Caco-2 (cell line): ENCODE data around the gene USH2A. TPM values are rescaled to one million over a fixed set of nuclear protein-coding genes. Genes with fewer than 3 reads are reported as not detected.

ENCODE experiments used
- BruUV-seq: library from RNA; stranded (reverse); fragments of 400-500 nt; replicated peaks from 2 replicates; lab custom pipeline; 2021; lab: Mats Ljungman, UMichigan
- CTCF ChIA-PET: fragments of 300-600 bp; sonication (Branson Sonifier 250); formaldehyde crosslinking; loops from one replicate; lab custom pipeline; 2022; ENCODE audit warnings: antibody characterized with exemption; lab: Charles Lee
- POLR2A ChIA-PET: fragments of 300-600 bp; sonication (Branson Sonifier 250); formaldehyde crosslinking; loops from one replicate; lab custom pipeline; 2022; ENCODE audit warnings: antibody characterized with exemption; lab: Charles Lee
- DNase-seq, 2 experiments: peaks; one replicate each; pipeline versions ENCODE4 v3.0.0 to v3.0.0-alpha.2; 2020 to 2022
- H3K27me3 ChIP-seq: replicated peaks from 2 replicates; pipeline ENCODE4 v1.6.0; 2011; ENCODE audit warnings: low read length; ENCODE audit not compliant: control insufficient read depth, insufficient read depth
- H3K36me3 ChIP-seq: 2 replicates; pipeline ENCODE4 v1.5.1; 2011; ENCODE audit warnings: low read length; ENCODE audit not compliant: control insufficient read depth, insufficient read depth
- H3K4me1 ChIP-seq: fragments of 250-450 bp; sonication (Bioruptor Pico); 2 replicates; pipeline ENCODE4 v1.5.1; 2020; ENCODE audit warnings: mild to moderate bottlenecking
- H3K4me3 ChIP-seq: 2 replicates; pipeline ENCODE4 v1.5.1; 2011; ENCODE audit warnings: low read depth, mild to moderate bottlenecking, control low read depth, low read length
- H3K9me3 ChIP-seq: fragments of 250-450 bp; sonication (Bioruptor Pico); 2 replicates; pipeline ENCODE4 v1.5.1; 2020; ENCODE audit warnings: mild to moderate bottlenecking, moderate library complexity
- H3K27ac Mint-ChIP-seq: one replicate; pipeline ENCODE4 v1.8.0; 2022; ENCODE audit warnings: mixed read lengths; ENCODE audit not compliant: unreplicated experiment
- H3K27me3 Mint-ChIP-seq: one replicate; pipeline ENCODE4 v1.8.0; 2022; ENCODE audit warnings: mixed read lengths; ENCODE audit not compliant: insufficient read depth, unreplicated experiment
- H3K36me3 Mint-ChIP-seq: one replicate; pipeline ENCODE4 v1.8.0; 2022; ENCODE audit warnings: mild to moderate bottlenecking, mixed read lengths; ENCODE audit not compliant: insufficient read depth, unreplicated experiment
- H3K4me1 Mint-ChIP-seq: one replicate; pipeline ENCODE4 v1.8.0; 2022; ENCODE audit warnings: low read depth, mixed read lengths; ENCODE audit not compliant: unreplicated experiment
- H3K4me3 Mint-ChIP-seq: one replicate; pipeline ENCODE4 v1.8.0; 2022; ENCODE audit warnings: mild to moderate bottlenecking, moderate library complexity, mixed read lengths; ENCODE audit not compliant: unreplicated experiment
- H3K9me3 Mint-ChIP-seq: one replicate; pipeline ENCODE4 v1.8.0; 2022; ENCODE audit warnings: mixed read lengths; ENCODE audit not compliant: unreplicated experiment
- intact Hi-C: fragments of 100-400 bp; cut with micrococcal nuclease; formaldehyde crosslinking; loops from one replicate; pipeline ENCODE4 v1.10.0; 2022; ENCODE audit not compliant: unreplicated experiment
- total RNA-seq: library from RNA; stranded (reverse); gene quantifications from 2 replicates; pipeline ENCODE4 v1.2.3, GENCODE V29; 2022
- TF ChIP-seq, protein P1 (sequence below), 2 experiments: fragments of 200-600 bp in 1 of 2; IDR thresholded peaks; 1 replicate in 1 of 2; 2 replicates in 1 of 2; pipeline versions ENCODE4 v1.5.1 to v1.8.0; 2011 to 2022; ENCODE audit warnings: antibody characterized with exemption in 1 of 2, control low read depth in 1 of 2, inconsistent platforms in 1 of 2, low read depth in 1 of 2, low read length in 1 of 2, mild to moderate bottlenecking in 1 of 2, moderate library complexity in 1 of 2; ENCODE audit not compliant: insufficient read depth in 1 of 2, severe bottlenecking in 1 of 2, unreplicated experiment in 1 of 2

The USH2A gene
- total RNA-seq, 1 experiment from 2014 or later = 0.11 TPM

DNA sequence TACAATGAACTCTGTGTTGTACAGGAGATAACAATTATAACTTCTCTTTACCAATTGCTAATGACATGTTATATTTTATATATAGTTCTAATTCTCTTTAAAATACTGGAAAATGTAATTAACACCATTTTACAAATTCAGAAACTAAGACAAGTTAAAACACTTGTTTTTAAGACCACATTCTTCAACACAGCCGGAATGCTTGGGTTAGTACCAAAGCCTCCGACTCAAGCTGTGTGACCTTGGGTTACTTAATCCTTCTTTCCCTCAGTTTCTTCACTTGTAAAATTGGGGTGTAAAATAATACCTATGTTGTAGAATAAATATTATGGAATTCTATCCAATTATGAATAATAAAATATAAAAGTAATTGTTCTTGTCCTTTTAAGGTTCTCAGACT is 378.7 kb downstream of the USH2A start:
- H3K36me3 Mint-ChIP-seq = no peaks in the 10 kb centered on the region
- no peak overlapping the region for H3K27ac Mint-ChIP-seq
- TF ChIP-seq, protein P1, sequence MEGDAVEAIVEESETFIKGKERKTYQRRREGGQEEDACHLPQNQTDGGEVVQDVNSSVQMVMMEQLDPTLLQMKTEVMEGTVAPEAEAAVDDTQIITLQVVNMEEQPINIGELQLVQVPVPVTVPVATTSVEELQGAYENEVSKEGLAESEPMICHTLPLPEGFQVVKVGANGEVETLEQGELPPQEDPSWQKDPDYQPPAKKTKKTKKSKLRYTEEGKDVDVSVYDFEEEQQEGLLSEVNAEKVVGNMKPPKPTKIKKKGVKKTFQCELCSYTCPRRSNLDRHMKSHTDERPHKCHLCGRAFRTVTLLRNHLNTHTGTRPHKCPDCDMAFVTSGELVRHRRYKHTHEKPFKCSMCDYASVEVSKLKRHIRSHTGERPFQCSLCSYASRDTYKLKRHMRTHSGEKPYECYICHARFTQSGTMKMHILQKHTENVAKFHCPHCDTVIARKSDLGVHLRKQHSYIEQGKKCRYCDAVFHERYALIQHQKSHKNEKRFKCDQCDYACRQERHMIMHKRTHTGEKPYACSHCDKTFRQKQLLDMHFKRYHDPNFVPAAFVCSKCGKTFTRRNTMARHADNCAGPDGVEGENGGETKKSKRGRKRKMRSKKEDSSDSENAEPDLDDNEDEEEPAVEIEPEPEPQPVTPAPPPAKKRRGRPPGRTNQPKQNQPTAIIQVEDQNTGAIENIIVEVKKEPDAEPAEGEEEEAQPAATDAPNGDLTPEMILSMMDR (IDR thresholded peaks at IDR 0.05; ENCODE audit: insufficient read depth in 1 of 2, low read depth in 1 of 2, low read length in 1 of 2, severe bottlenecking in 1 of 2, unreplicated experiment in 1 of 2) = no peak
- no peaks in the 10 kb centered on the region for H3K36me3 ChIP-seq
- H3K9me3 ChIP-seq = no peaks in the 10 kb centered on the region
- ChIA-PET POLR2A (no interaction called here), CTCF (no interaction called here)
- no peak overlapping the region for H3K4me3 Mint-ChIP-seq
- H3K27me3 Mint-ChIP-seq = peaks cover 7% of the 10 kb centered on the region
- BruUV-seq = no TSS peak
- no peak overlapping the region for H3K4me3 ChIP-seq
- H3K27me3 ChIP-seq = no peaks in the 10 kb centered on the region
- intact Hi-C loops = no loop called here
- no peaks in the 10 kb centered on the region for H3K4me1 ChIP-seq
- DNase-seq = no peak
- no peaks in the 10 kb centered on the region for H3K9me3 Mint-ChIP-seq
- no peaks in the 10 kb centered on the region for H3K4me1 Mint-ChIP-seq

DNA sequence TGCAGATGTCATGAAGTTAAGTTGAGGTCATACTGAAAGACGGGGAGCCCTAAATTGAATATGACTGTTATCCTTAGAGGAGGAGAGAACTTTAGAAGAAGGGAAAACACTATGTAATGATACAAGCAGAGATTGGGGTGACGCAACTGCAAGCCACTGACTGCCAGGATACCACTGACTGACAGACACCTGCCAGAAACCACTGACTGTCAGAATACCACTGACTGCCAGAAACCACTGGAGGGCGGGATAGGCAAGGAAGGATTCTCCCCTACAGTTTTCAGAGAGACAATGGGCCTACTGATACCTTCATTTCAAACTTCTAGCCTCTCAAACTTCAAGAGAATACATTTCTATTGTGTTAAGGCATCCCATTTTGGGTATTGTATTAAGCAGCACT is 388.7 kb downstream of the USH2A start:
- no peaks in the 10 kb centered on the region for H3K9me3 Mint-ChIP-seq
- no peaks in the 10 kb centered on the region for H3K4me1 Mint-ChIP-seq
- H3K36me3 ChIP-seq = no peaks in the 10 kb centered on the region
- no peaks in the 10 kb centered on the region; the same call in 1 of the 2 replicates for H3K27me3 ChIP-seq
- no peaks in the 10 kb centered on the region for H3K36me3 Mint-ChIP-seq
- intact Hi-C loops = loop anchor here (1.0 to 5.0 kb wide), 7 partner anchors 85 to 528 kb away; no protein-coding TSS in a partner anchor
- TF ChIP-seq, protein P1 (IDR thresholded peaks at IDR 0.05; ENCODE audit: insufficient read depth in 1 of 2, low read depth in 1 of 2, low read length in 1 of 2, severe bottlenecking in 1 of 2, unreplicated experiment in 1 of 2) = peak; percentile 53 to 60
- no peak overlapping the region for H3K27ac Mint-ChIP-seq
- POLR2A ChIA-PET = no interaction called here
- H3K4me3 Mint-ChIP-seq = no peak overlapping the region
- DNase-seq = peak; percentile 50 to 54
- H3K27me3 Mint-ChIP-seq = no peaks in the 10 kb centered on the region
- BruUV-seq = no TSS peak
- CTCF ChIA-PET = no interaction called here
- no peak overlapping the region for H3K4me3 ChIP-seq
- H3K9me3 ChIP-seq = no peaks in the 10 kb centered on the region
- H3K4me1 ChIP-seq = no peaks in the 10 kb centered on the region

DNA sequence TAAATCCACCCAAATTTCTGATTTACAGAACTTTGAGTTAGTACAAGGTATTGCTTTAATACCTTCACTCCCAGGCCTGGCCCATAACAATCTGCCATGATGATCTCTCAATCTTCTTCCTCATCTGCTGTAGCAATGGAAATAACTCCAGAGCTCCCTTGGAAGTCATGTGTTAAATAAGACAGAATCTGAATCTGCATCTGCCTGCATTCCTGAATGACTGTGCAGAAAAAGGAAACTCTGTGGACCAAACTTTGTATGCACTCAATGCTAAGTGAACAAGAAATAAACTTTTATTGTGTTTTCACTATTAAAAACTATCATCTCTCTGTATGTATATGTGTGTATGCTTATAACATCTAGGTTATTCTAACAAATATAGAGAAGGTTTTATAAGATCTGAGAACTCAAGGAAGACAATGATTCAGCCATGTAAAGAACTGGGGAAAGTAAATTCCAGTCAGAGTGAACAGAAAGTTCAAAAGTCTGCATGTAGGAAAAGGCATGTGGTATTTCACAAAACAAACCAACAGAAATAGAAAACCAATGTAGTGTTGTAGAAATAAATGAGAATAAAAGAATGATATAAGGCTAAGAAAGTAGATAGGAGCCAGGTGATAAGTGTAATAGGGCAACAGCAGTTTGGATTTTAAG is 390.2 kb downstream of the USH2A start:
- Mint-ChIP-seq H3K4me1 (no peaks in the 10 kb centered on the region), H3K27ac (no peak overlapping the region), H3K9me3 (no peaks in the 10 kb centered on the region), H3K27me3 (no peaks in the 10 kb centered on the region), H3K36me3 (no peaks in the 10 kb centered on the region), H3K4me3 (no peak overlapping the region)
- no peaks in the 10 kb centered on the region for H3K36me3 ChIP-seq
- DNase-seq = no peak
- ChIA-PET POLR2A (no interaction called here), CTCF (no interaction called here)
- H3K9me3 ChIP-seq = no peaks in the 10 kb centered on the region
- BruUV-seq = no TSS peak
- H3K4me3 ChIP-seq = no peak overlapping the region
- TF ChIP-seq, protein P1 (IDR thresholded peaks at IDR 0.05; ENCODE audit: insufficient read depth in 1 of 2, low read depth in 1 of 2, low read length in 1 of 2, severe bottlenecking in 1 of 2, unreplicated experiment in 1 of 2) = no peak
- H3K27me3 ChIP-seq = no peaks in the 10 kb centered on the region; the same call in 1 of the 2 replicates
- no peaks in the 10 kb centered on the region for H3K4me1 ChIP-seq
- intact Hi-C loops = loop anchor here (5.0 kb wide), 2 partner anchors 146 to 174 kb away; no protein-coding TSS in a partner anchor
